GM18867 (cell line): ENCODE data around the gene FXYD3.

Source experiments
- ATAC-seq: cut with Tn5 transposase; IDR thresholded peaks from one replicate; pipeline ENCODE4 v1.9.1; 2021; ENCODE audit warnings: mild to moderate bottlenecking, moderate library complexity; ENCODE audit not compliant: unreplicated experiment

The FXYD3 gene

GRCh38 chr19:35115177-35115951 is at the start of gene FXYD3:
Gene FXYD3, plus strand, starts transcription at chr19:35115823. Its CDS starts 3,554 bp downstream, at chr19:35119377.
- ATAC-seq = no peak

- no peak for ATAC-seq
Measured at GRCh38 chr19:35066121-35066520, 49.5 kb upstream of the FXYD3 start.

GRCh38 chr19:35066691-35067563 is 48.7 kb upstream of the FXYD3 start:
- ATAC-seq = peak; percentile 81

GRCh38 chr19:35068941-35069634 is 46.5 kb upstream of the FXYD3 start:
- ATAC-seq = no peak

GRCh38 chr19:35069696-35070095 is 45.9 kb upstream of the FXYD3 start:
- ATAC-seq = no peak

GRCh38 chr19:35070471-35070870 is 45.2 kb upstream of the FXYD3 start:
- no peak for ATAC-seq

GRCh38 chr19:35073516-35073915 is 42.1 kb upstream of the FXYD3 start:
- ATAC-seq = no peak

- ATAC-seq = no peak
Measured at GRCh38 chr19:35073941-35074340, 41.7 kb upstream of the FXYD3 start.

- no peak for ATAC-seq
Measured at GRCh38 chr19:35074426-35075201, 41.0 kb upstream of the FXYD3 start.

- no peak for ATAC-seq
Measured at GRCh38 chr19:35075202-35076025, 40.2 kb upstream of the FXYD3 start.

- no peak for ATAC-seq
Measured at GRCh38 chr19:35076026-35076370, 39.6 kb upstream of the FXYD3 start.

- ATAC-seq = no peak
Measured at GRCh38 chr19:35076657-35077056, 39.0 kb upstream of the FXYD3 start.

- no peak for ATAC-seq
Measured at GRCh38 chr19:35077411-35078223, 38.0 kb upstream of the FXYD3 start.

GRCh38 chr19:35079826-35080225 is 35.8 kb upstream of the FXYD3 start:
- no peak for ATAC-seq

GRCh38 chr19:35080613-35081170 is 34.9 kb upstream of the FXYD3 start:
- ATAC-seq = no peak

- ATAC-seq = no peak
Measured at GRCh38 chr19:35081201-35081600, 34.4 kb upstream of the FXYD3 start.

- ATAC-seq = no peak
Measured at GRCh38 chr19:35083691-35084508, 31.7 kb upstream of the FXYD3 start.

- ATAC-seq = no peak
Measured at GRCh38 chr19:35084509-35084762, 31.2 kb upstream of the FXYD3 start.
